Measurements from ENCODE around the gene ARHGAP27.
A peak's percentile ranks its signal among the peaks of the same experiment; 100 is the strongest.

Gene ARHGAP27

GRCh38 chr17:45408611-45409421 lies 23.9 kb downstream of the ARHGAP27 start:
- Mint-ChIP-seq H3K4me1 (ENCODE audit: low read depth) (peaks cover 43% of the 10 kb centered on the region), H3K27ac (peak overlapping the region; percentile 97), H3K9me3 (ENCODE audit: low read depth) (no peaks in the 10 kb centered on the region), H3K27me3 (no peaks in the 10 kb centered on the region), H3K4me3 (peak overlapping the region; percentile 97), H3K36me3 (no peaks in the 10 kb centered on the region)

GRCh38 chr17:45406107-45406506 lies 26.6 kb downstream of the ARHGAP27 start:
- Mint-ChIP-seq H3K36me3 (peaks cover 5% of the 10 kb centered on the region), H3K27ac (peak overlapping the region; percentile 41), H3K27me3 (no peaks in the 10 kb centered on the region), H3K4me3 (no peak overlapping the region), H3K4me1 (ENCODE audit: low read depth) (peaks cover 36% of the 10 kb centered on the region), H3K9me3 (ENCODE audit: low read depth) (no peaks in the 10 kb centered on the region)

GRCh38 chr17:45405250-45406086 lies 27.2 kb downstream of the ARHGAP27 start:
- no peak overlapping the region for H3K27ac Mint-ChIP-seq
- peaks cover 30% of the 10 kb centered on the region for H3K4me1 Mint-ChIP-seq (ENCODE audit: low read depth)
- no peaks in the 10 kb centered on the region for H3K27me3 Mint-ChIP-seq
- H3K4me3 Mint-ChIP-seq: no peak overlapping the region
- no peaks in the 10 kb centered on the region for H3K9me3 Mint-ChIP-seq (ENCODE audit: low read depth)
- H3K36me3 Mint-ChIP-seq: peaks cover 5% of the 10 kb centered on the region

GRCh38 chr17:45404870-45405249 lies 27.8 kb downstream of the ARHGAP27 start:
- peaks cover 5% of the 10 kb centered on the region for H3K36me3 Mint-ChIP-seq
- H3K27me3 Mint-ChIP-seq: no peaks in the 10 kb centered on the region
- H3K4me1 Mint-ChIP-seq (ENCODE audit: low read depth): peaks cover 28% of the 10 kb centered on the region
- peak overlapping the region; percentile 50 for H3K27ac Mint-ChIP-seq
- H3K4me3 Mint-ChIP-seq: no peak overlapping the region
- no peaks in the 10 kb centered on the region for H3K9me3 Mint-ChIP-seq (ENCODE audit: low read depth)

- no peaks in the 10 kb centered on the region for H3K9me3 Mint-ChIP-seq (ENCODE audit: low read depth)
- H3K27me3 Mint-ChIP-seq: no peaks in the 10 kb centered on the region
- H3K36me3 Mint-ChIP-seq: peaks cover 5% of the 10 kb centered on the region
- peaks cover 22% of the 10 kb centered on the region for H3K4me1 Mint-ChIP-seq (ENCODE audit: low read depth)
- H3K4me3 Mint-ChIP-seq: no peak overlapping the region
- no peak overlapping the region for H3K27ac Mint-ChIP-seq
These were observed 28.7 kb downstream of the ARHGAP27 start for GRCh38 chr17:45403906-45404490.

- H3K4me1 Mint-ChIP-seq (ENCODE audit: low read depth): peaks cover 12% of the 10 kb centered on the region
- no peak overlapping the region for H3K27ac Mint-ChIP-seq
- no peaks in the 10 kb centered on the region for H3K9me3 Mint-ChIP-seq (ENCODE audit: low read depth)
- H3K27me3 Mint-ChIP-seq: no peaks in the 10 kb centered on the region
- H3K36me3 Mint-ChIP-seq: peaks cover 5% of the 10 kb centered on the region
- no peak overlapping the region for H3K4me3 Mint-ChIP-seq
These were observed 29.8 kb downstream of the ARHGAP27 start for GRCh38 chr17:45402916-45403315.

GRCh38 chr17:45398800-45399199 lies 33.9 kb downstream of the ARHGAP27 start:
- H3K4me1 Mint-ChIP-seq (ENCODE audit: low read depth): no peaks in the 10 kb centered on the region
- peaks cover 8% of the 10 kb centered on the region for H3K36me3 Mint-ChIP-seq
- no peak overlapping the region for H3K4me3 Mint-ChIP-seq
- no peaks in the 10 kb centered on the region for H3K9me3 Mint-ChIP-seq (ENCODE audit: low read depth)
- H3K27me3 Mint-ChIP-seq: no peaks in the 10 kb centered on the region
- H3K27ac Mint-ChIP-seq: peak overlapping the region; percentile 61

GRCh38 chr17:45397796-45398195 lies 34.9 kb downstream of the ARHGAP27 start:
- Mint-ChIP-seq H3K27me3 (no peaks in the 10 kb centered on the region), H3K27ac (no peak overlapping the region), H3K9me3 (ENCODE audit: low read depth) (no peaks in the 10 kb centered on the region), H3K36me3 (peaks cover 8% of the 10 kb centered on the region), H3K4me1 (ENCODE audit: low read depth) (no peaks in the 10 kb centered on the region), H3K4me3 (no peak overlapping the region)

- Mint-ChIP-seq H3K27me3 (no peaks in the 10 kb centered on the region), H3K9me3 (ENCODE audit: low read depth) (no peaks in the 10 kb centered on the region), H3K27ac (no peak overlapping the region), H3K4me3 (no peak overlapping the region), H3K4me1 (ENCODE audit: low read depth) (no peaks in the 10 kb centered on the region), H3K36me3 (peaks cover 5% of the 10 kb centered on the region)
These were observed 36.0 kb downstream of the ARHGAP27 start for GRCh38 chr17:45396496-45397205.

- Mint-ChIP-seq H3K4me1 (ENCODE audit: low read depth) (no peaks in the 10 kb centered on the region), H3K27me3 (no peaks in the 10 kb centered on the region), H3K9me3 (ENCODE audit: low read depth) (no peaks in the 10 kb centered on the region), H3K27ac (no peak overlapping the region), H3K36me3 (peaks cover 2% of the 10 kb centered on the region), H3K4me3 (no peak overlapping the region)
These were observed 36.9 kb downstream of the ARHGAP27 start for GRCh38 chr17:45395569-45396415.

GRCh38 chr17:45394913-45395568 lies 37.6 kb downstream of the ARHGAP27 start:
- H3K27ac Mint-ChIP-seq: no peak overlapping the region
- peaks cover 2% of the 10 kb centered on the region for H3K36me3 Mint-ChIP-seq

GRCh38 chr17:45394564-45394912 lies 38.1 kb downstream of the ARHGAP27 start:
- peaks cover 2% of the 10 kb centered on the region for H3K36me3 Mint-ChIP-seq
- H3K9me3 Mint-ChIP-seq (ENCODE audit: low read depth): no peaks in the 10 kb centered on the region
- H3K4me1 Mint-ChIP-seq (ENCODE audit: low read depth): no peaks in the 10 kb centered on the region
- no peak overlapping the region for H3K27ac Mint-ChIP-seq
- no peaks in the 10 kb centered on the region for H3K27me3 Mint-ChIP-seq
- H3K4me3 Mint-ChIP-seq: no peak overlapping the region

More at GRCh38 chr17:45394913-45395568, 37.6 kb downstream of the ARHGAP27 start:
- Mint-ChIP-seq H3K9me3 (ENCODE audit: low read depth) (no peaks in the 10 kb centered on the region), H3K4me3 (no peak overlapping the region), H3K4me1 (ENCODE audit: low read depth) (no peaks in the 10 kb centered on the region), H3K27me3 (no peaks in the 10 kb centered on the region)

- H3K36me3 Mint-ChIP-seq: peaks cover 2% of the 10 kb centered on the region
- no peaks in the 10 kb centered on the region for H3K9me3 Mint-ChIP-seq (ENCODE audit: low read depth)
- H3K4me3 Mint-ChIP-seq: no peak overlapping the region
- no peaks in the 10 kb centered on the region for H3K4me1 Mint-ChIP-seq (ENCODE audit: low read depth)
- no peak overlapping the region for H3K27ac Mint-ChIP-seq
- no peaks in the 10 kb centered on the region for H3K27me3 Mint-ChIP-seq
These were observed 38.6 kb downstream of the ARHGAP27 start for GRCh38 chr17:45394091-45394490.

Data from activated naive CD8-positive, alpha-beta T cell (primary cell).